ENCODE results near the gene UST. TPM values are rescaled to one million over a fixed set of nuclear protein-coding genes. Genes with fewer than 3 reads are reported as not detected.

The UST gene
- total RNA-seq, 4 donors from 2014 or later: 9.6 to 34.6 (median 25.9) TPM

DNA sequence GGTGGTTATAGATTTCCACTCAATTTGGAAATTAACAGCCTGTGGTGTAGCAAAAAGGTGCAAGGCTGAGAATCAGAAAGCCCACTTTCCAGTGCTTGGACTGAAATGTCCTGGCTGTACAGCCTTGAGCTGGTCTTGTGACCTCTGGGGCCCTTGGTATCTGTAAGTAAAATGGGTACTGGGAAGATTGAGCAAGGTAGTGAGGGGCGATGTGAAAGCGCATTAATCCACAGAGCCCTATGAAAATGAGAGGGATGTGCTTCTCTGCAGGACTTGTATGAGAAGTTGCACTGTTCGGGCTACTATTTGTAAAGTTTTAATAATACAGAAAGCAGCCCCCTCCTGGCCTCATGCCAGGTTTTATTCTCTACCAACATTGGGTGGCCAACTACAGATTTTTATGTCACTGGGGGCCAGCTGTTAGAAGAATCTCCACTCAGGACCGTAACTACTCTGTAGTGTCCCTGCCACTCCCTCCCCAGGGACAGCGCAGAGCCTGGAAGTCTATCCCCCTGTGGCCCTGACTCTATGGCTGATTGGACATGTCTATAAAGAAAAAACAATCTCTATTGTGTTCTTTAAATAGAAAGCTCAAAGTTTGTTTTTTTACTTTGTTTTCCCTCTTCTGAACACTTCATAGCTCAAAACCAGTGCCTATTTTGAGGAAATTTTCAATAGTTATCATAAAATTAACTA is 316.0 kb downstream of the UST start:
- TF ChIP-seq, protein P1, sequence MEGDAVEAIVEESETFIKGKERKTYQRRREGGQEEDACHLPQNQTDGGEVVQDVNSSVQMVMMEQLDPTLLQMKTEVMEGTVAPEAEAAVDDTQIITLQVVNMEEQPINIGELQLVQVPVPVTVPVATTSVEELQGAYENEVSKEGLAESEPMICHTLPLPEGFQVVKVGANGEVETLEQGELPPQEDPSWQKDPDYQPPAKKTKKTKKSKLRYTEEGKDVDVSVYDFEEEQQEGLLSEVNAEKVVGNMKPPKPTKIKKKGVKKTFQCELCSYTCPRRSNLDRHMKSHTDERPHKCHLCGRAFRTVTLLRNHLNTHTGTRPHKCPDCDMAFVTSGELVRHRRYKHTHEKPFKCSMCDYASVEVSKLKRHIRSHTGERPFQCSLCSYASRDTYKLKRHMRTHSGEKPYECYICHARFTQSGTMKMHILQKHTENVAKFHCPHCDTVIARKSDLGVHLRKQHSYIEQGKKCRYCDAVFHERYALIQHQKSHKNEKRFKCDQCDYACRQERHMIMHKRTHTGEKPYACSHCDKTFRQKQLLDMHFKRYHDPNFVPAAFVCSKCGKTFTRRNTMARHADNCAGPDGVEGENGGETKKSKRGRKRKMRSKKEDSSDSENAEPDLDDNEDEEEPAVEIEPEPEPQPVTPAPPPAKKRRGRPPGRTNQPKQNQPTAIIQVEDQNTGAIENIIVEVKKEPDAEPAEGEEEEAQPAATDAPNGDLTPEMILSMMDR (IDR thresholded peaks at IDR 0.05; ENCODE audit: low read depth): no peak

DNA sequence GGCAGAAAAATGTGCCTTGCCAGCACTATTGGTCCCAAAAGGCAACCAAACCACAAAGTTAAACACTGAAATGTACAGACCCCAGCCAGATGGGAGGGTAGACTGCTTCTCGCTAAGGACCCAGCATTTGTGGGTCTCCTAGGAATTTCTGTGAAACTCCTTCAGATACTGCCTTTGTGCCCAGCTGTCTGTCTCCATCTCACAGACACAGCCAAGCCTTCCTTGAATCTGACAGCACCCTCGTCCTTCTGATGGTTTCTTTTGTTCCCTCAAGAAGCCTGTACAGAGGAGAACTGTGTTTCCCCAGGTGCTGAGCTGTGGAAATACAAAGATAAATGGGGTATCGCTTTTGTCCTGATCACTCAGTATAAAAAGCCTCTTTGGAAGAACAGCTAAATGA is 316.6 kb downstream of the UST start:
- TF ChIP-seq, protein P1 (IDR thresholded peaks at IDR 0.05; ENCODE audit: low read depth): no peak

- TF ChIP-seq, protein P1 (IDR thresholded peaks at IDR 0.05; ENCODE audit: low read depth): no peak
Measured at GRCh38 chr6:149064001-149064659, 317.3 kb downstream of the UST start.

GRCh38 chr6:149064660-149065015 is 317.8 kb downstream of the UST start:
- TF ChIP-seq, protein P1 (IDR thresholded peaks at IDR 0.05; ENCODE audit: low read depth): no peak

DNA sequence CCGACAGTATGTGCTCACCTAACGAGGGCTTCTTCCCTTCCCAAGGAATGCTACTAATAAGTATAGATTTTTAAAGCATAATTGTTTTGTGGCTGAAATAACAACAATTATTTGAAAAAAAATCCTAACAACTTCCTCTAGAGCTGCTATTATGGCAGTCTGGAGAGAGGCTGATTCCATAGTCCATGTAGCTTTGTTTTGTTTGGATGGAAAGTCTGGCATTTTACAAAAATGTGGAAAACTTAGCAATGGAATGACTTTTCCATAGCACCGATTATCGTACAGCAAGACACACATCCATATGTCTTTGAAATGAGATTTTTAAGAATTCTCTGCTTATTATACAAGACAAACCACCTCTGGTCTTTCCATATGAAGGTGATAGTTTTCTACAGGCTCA is 318.3 kb downstream of the UST start:
- TF ChIP-seq, protein P1 (IDR thresholded peaks at IDR 0.05; ENCODE audit: low read depth): no peak

DNA sequence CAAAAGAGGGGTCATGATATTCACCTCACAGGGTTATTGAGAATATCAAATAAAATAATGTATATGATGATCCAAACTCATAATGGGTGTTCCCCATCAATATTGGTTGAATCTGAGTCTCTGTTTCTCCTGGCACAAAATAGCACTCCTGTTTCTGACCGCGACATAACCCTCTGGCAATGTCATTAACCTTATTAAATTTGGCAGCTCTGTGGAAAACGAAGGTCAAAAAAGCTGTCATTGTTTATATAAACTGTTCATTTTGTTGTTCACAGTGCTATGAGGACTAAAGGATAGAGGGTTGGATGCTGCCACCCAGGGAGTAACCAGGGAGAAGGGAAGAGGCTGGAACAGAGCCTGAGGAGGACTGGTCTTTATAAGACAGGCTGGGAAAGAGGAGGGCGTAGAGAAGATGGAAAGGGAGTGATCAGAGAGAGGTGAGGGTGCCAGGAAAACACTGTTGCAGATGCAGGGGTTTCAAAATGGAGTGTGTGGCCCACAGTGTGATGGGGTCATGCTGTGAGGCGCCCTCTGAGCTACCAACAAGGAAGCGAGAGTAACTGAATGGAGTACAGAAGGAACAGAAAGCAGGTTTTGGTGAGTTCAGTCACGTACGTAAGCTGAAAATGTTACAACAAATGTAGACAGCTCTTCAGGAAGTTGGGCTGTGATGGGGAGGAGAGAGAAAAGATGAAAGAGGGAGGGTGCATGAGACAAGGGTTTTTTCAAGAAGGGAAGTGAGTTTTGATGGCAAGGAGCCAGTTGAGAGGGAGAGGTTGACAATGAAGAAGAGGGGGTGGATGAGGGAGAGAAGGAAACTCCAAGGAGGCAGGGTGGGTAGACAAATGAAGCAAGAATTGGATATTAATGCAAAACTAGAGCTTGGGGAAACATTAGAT is 319.1 kb downstream of the UST start:
- TF ChIP-seq, protein P1 (IDR thresholded peaks at IDR 0.05; ENCODE audit: low read depth): no peak

DNA sequence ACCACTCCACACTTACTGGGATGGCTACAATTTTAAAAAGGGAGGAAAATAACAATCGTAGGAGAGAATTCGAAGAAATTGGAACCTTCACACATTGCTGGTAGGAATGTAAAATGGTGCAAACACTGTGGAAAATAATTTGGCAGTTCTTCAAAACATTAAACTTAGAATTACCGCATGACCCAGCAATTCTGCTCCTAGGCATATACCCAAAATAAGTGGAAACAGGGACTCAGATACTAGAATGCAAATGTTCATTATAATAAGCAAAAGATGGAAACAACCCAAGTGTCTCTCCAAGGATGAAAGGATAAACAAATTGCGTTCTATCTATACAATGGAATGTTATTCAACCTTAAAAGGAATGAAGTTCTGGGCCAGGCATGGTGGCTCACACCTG is 325.2 kb downstream of the UST start:
- TF ChIP-seq, protein P1 (IDR thresholded peaks at IDR 0.05; ENCODE audit: low read depth): no peak

All from subcutaneous adipose tissue (tissue), 4 donors.